Measurements from ENCODE around the gene LCN2. TPM values are rescaled to one million over a fixed set of nuclear protein-coding genes. Genes with fewer than 3 reads are reported as not detected.

The LCN2 gene
- total RNA-seq, 1 experiment from 2014 or later = 4,208 TPM

GRCh38 chr9:128116104-128117083, 32.9 kb upstream of the LCN2 start:
- Mint-ChIP-seq H3K4me1 (ENCODE audit: low read depth, unreplicated experiment) (peaks cover 16% of the 10 kb centered on the region), H3K9me3 (ENCODE audit: low read depth, unreplicated experiment) (no peaks in the 10 kb centered on the region), H3K36me3 (ENCODE audit: insufficient read depth, unreplicated experiment) (peaks cover 63% of the 10 kb centered on the region), H3K27ac (ENCODE audit: unreplicated experiment) (peak overlapping the region; percentile 75), H3K4me3 (ENCODE audit: low read depth, unreplicated experiment) (no peak overlapping the region), H3K27me3 (ENCODE audit: unreplicated experiment) (no peaks in the 10 kb centered on the region)
- no peak for DNase-seq
- CTCF ChIA-PET = interaction anchor here (0.8 to 1.5 kb wide), 2 partner anchors 9 to 65 kb away, joined by 3 to 4 read pairs; no protein-coding TSS in a partner anchor
- BruUV-seq (replicated peaks) = no TSS peak
- TF ChIP-seq, protein P1, sequence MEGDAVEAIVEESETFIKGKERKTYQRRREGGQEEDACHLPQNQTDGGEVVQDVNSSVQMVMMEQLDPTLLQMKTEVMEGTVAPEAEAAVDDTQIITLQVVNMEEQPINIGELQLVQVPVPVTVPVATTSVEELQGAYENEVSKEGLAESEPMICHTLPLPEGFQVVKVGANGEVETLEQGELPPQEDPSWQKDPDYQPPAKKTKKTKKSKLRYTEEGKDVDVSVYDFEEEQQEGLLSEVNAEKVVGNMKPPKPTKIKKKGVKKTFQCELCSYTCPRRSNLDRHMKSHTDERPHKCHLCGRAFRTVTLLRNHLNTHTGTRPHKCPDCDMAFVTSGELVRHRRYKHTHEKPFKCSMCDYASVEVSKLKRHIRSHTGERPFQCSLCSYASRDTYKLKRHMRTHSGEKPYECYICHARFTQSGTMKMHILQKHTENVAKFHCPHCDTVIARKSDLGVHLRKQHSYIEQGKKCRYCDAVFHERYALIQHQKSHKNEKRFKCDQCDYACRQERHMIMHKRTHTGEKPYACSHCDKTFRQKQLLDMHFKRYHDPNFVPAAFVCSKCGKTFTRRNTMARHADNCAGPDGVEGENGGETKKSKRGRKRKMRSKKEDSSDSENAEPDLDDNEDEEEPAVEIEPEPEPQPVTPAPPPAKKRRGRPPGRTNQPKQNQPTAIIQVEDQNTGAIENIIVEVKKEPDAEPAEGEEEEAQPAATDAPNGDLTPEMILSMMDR (IDR thresholded peaks at IDR 0.05; ENCODE audit: unreplicated experiment) = no peak
- intact Hi-C loops (cut with micrococcal nuclease; ENCODE audit: unreplicated experiment) = no loop called here

- Mint-ChIP-seq H3K9me3 (ENCODE audit: low read depth, unreplicated experiment) (no peaks in the 10 kb centered on the region), H3K36me3 (ENCODE audit: insufficient read depth, unreplicated experiment) (peaks cover 67% of the 10 kb centered on the region), H3K27me3 (ENCODE audit: unreplicated experiment) (no peaks in the 10 kb centered on the region), H3K4me1 (ENCODE audit: low read depth, unreplicated experiment) (peaks cover 16% of the 10 kb centered on the region), H3K27ac (ENCODE audit: unreplicated experiment) (peak overlapping the region; percentile 74), H3K4me3 (ENCODE audit: low read depth, unreplicated experiment) (peak overlapping the region; percentile 3)
- CTCF ChIA-PET = interaction anchor here (0.6 to 1.1 kb wide), 8 partner anchors 20 to 198 kb away, joined by 3 to 5 read pairs (median 4); no protein-coding TSS in a partner anchor
- TF ChIP-seq, protein P1 (IDR thresholded peaks at IDR 0.05; ENCODE audit: unreplicated experiment) = peak; percentile 97
- BruUV-seq (replicated peaks) = no TSS peak
- peak; percentile 91 for DNase-seq
- intact Hi-C loops (cut with micrococcal nuclease; ENCODE audit: unreplicated experiment) = no loop called here
Measured at GRCh38 chr9:128117613-128118471, 31.4 kb upstream of the LCN2 start.

GRCh38 chr9:128118472-128118857, 30.8 kb upstream of the LCN2 start:
- CTCF ChIA-PET = interaction anchor here (0.9 kb wide), 1 partner anchor 163 kb away, joined by 3 read pairs; no protein-coding TSS in a partner anchor

More at GRCh38 chr9:128118472-128118857, 30.8 kb upstream of the LCN2 start:
- Mint-ChIP-seq H3K4me1 (ENCODE audit: low read depth, unreplicated experiment) (peaks cover 16% of the 10 kb centered on the region), H3K27ac (ENCODE audit: unreplicated experiment) (peak overlapping the region; percentile 74), H3K27me3 (ENCODE audit: unreplicated experiment) (no peaks in the 10 kb centered on the region), H3K4me3 (ENCODE audit: low read depth, unreplicated experiment) (no peak overlapping the region), H3K9me3 (ENCODE audit: low read depth, unreplicated experiment) (no peaks in the 10 kb centered on the region), H3K36me3 (ENCODE audit: insufficient read depth, unreplicated experiment) (peaks cover 65% of the 10 kb centered on the region)
- no peak for DNase-seq
- intact Hi-C loops (cut with micrococcal nuclease; ENCODE audit: unreplicated experiment) = no loop called here
- TF ChIP-seq, protein P1 (IDR thresholded peaks at IDR 0.05; ENCODE audit: unreplicated experiment) = no peak
- no TSS peak for BruUV-seq (replicated peaks)

Measured in Calu3 (cell line).